ENCODE results near the gene ZNF98. TPM values are rescaled to one million over a fixed set of nuclear protein-coding genes. Genes with fewer than 3 reads are reported as not detected.

Gene ZNF98
- total RNA-seq (1 to 10 TPM in 2 of 7 donors, under 1 TPM in 3, not detected in 2; 0.33 to 1.4 (median 0.51) TPM), polyA plus RNA-seq (under 1 TPM in 1 of 3 donors, not detected in 2; 0.06 TPM)
- long read RNA-seq, donor 1 = 0 reads
- long read RNA-seq, donor 2 = 0 reads

DNA sequence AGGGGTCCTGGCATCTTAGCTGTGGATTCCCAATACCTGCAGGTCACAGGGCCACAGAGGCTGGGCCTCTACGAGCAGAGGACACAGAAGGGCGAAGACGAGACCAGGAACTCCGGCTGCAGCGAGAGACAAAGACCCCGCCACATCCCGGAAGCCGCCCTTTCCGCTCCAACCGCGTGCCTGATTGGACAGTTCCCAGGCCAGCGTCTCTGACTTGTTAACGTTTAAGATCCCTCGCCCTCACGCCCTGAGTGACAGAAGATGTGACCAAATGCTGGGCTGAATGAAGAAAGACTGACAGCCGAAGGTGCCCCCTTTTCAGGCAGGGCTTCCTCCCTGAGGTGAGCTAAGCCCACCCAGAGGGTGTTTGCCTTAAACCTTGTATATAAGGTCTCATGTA, at the start of gene ZNF98:
Gene ZNF98 (minus strand): TSS at position 136 of the 400 bp plus-strand sequence. CDS start 122 bp downstream, at position 14.
- intact Hi-C loops (cut with DNase I; ENCODE audit: low total_unique reads) = no loop called here
- TF ChIP-seq, protein P1, sequence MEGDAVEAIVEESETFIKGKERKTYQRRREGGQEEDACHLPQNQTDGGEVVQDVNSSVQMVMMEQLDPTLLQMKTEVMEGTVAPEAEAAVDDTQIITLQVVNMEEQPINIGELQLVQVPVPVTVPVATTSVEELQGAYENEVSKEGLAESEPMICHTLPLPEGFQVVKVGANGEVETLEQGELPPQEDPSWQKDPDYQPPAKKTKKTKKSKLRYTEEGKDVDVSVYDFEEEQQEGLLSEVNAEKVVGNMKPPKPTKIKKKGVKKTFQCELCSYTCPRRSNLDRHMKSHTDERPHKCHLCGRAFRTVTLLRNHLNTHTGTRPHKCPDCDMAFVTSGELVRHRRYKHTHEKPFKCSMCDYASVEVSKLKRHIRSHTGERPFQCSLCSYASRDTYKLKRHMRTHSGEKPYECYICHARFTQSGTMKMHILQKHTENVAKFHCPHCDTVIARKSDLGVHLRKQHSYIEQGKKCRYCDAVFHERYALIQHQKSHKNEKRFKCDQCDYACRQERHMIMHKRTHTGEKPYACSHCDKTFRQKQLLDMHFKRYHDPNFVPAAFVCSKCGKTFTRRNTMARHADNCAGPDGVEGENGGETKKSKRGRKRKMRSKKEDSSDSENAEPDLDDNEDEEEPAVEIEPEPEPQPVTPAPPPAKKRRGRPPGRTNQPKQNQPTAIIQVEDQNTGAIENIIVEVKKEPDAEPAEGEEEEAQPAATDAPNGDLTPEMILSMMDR (IDR thresholded peaks at IDR 0.05 in 8 of 11, conservative IDR thresholded peaks at IDR 0.05 in 3 of 11) = no peak
- no peak for TF ChIP-seq POLR2A (IDR thresholded peaks at IDR 0.05)
- no peak for TF ChIP-seq POLR2AphosphoS5 (IDR thresholded peaks at IDR 0.05)
- H3K4me3 ChIP-seq = peak within 1 kb of the TSS in 5 of 8 donors; percentile 7 to 60 (median 10)
- no peak within 1 kb of the TSS for H3K27ac ChIP-seq
- no peaks in the 10 kb centered on the region for H3K36me3 ChIP-seq
- peaks cover 0 to 100% (median 86%) of the 10 kb centered on the region in 8 donors for H3K9me3 ChIP-seq
- 5 to 21% (median 8%) methylated on average over 16 of the region's 16 CpGs for WGBS, 5 donors
- H3K4me1 ChIP-seq = no peaks in the 10 kb centered on the region
- H3K27me3 ChIP-seq (replicated peaks in 1 of 7) = peaks cover 0 to 9% (median 0%) of the 10 kb centered on the region in 7 donors
- no peak for DNase-seq

DNA sequence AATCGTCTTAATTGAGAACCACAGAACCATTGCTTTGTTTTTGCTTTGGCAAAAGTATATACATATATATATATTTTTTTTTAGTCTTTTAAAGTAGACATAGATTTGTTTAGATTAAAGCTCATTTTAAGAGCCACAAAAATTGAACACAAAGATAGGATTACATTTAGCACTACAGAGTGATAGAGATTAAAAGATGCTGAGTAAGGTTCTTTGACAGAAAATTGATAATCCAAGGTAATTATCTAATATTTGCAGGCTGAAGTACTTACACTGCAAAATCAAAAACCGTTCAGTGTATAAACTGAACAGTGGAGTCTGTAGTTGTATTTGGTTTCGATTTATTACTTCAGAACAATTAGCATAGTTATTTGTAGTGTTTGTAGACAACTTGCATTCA, 24.5 kb upstream of the ZNF98 start:
- no peak for DNase-seq
- no peaks in the 10 kb centered on the region for H3K36me3 ChIP-seq
- no peak overlapping the region for H3K27ac ChIP-seq
- TF ChIP-seq POLR2A (IDR thresholded peaks at IDR 0.05) = no peak
- TF ChIP-seq, protein P1 (IDR thresholded peaks at IDR 0.05 in 8 of 11, conservative IDR thresholded peaks at IDR 0.05 in 3 of 11) = no peak
- no peak for TF ChIP-seq POLR2AphosphoS5 (IDR thresholded peaks at IDR 0.05)
- no peak overlapping the region for H3K4me3 ChIP-seq
- peaks cover 0 to 100% (median 99%) of the 10 kb centered on the region in 8 donors for H3K9me3 ChIP-seq
- H3K4me1 ChIP-seq = no peaks in the 10 kb centered on the region
- WGBS, 5 donors = 68 to 79% (median 72%) methylated on average over 3 of the region's 3 CpGs
- no peaks in the 10 kb centered on the region for H3K27me3 ChIP-seq (replicated peaks in 1 of 7)
- intact Hi-C loops (cut with DNase I; ENCODE audit: low total_unique reads) = no loop called here

DNA sequence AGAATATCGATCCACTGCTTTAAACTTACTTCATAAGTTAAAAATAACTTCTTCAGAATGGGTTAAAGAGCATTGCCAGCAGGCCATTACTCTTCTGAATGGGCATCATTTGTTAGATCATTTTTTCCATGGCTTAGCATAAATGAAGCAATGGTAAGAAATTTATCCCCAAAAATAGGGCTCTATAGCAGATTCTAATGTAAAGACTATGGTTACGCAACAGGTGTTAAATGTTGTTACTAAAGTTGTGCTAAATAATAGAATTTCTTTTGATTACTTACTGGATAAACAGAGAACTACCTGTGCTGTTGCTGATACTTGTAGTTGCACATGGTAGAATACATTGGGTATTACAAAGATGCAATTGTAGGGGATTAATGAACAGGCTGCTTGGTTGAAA, 15.9 kb upstream of the ZNF98 start:
- no peaks in the 10 kb centered on the region for H3K36me3 ChIP-seq
- DNase-seq = no peak
- H3K9me3 ChIP-seq = peaks cover 0 to 100% (median 99%) of the 10 kb centered on the region in 8 donors
- intact Hi-C loops (cut with DNase I; ENCODE audit: low total_unique reads) = no loop called here
- no peak overlapping the region for H3K4me3 ChIP-seq
- no peaks in the 10 kb centered on the region for H3K4me1 ChIP-seq
- TF ChIP-seq, protein P1 (IDR thresholded peaks at IDR 0.05 in 8 of 11, conservative IDR thresholded peaks at IDR 0.05 in 3 of 11) = no peak
- H3K27me3 ChIP-seq (replicated peaks in 1 of 7) = no peaks in the 10 kb centered on the region
- H3K27ac ChIP-seq = no peak overlapping the region
- WGBS, 5 donors = 64 to 95% (median 90%) methylated on average over 2 of the region's 2 CpGs

DNA sequence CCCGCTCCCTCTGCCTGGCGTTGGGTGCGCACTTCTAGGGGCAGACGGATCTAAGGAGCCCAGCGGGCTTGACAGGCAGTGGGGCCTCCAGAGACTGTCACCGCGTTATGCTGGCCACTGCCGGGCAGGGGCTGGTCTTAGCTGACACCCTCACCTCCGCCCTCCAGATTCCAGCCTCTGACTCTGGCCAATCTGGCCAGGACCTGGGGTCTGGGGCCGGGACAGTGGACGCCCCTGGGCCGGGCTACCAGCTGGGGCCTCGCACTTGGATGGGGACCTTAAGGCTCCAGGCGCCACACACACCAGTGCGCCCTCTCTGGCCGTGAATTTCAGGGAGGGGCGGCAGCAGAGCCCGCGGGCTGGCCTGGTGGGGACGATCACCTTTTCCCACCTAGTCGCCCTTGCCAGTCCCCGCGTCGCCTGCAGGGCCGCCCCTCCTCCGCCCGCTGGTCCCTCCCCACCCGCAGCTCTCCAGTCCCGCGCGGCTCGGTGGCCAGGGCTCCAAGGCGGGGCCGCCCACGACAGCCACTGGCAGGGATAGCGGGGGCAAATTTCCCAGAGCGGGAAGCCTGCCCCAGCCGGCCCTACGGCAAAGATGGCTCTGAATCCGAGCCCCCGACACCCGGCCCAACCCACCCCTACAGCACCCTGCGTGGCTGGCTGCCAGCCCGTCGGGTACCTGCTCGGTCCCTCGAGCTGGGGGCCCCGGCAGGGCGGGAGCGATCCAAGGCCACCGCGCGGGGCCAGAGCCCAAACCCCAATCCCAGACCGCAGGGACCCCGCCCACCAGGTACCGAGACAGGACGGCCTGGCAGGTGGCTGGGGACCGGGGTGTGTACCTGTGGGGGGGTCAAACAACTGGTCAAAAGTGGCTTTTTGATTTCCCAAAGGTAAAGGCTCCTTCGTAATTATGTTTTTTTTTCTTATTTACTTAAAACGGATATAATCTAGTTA, 6.1 kb upstream of the ZNF98 start:
- no peak overlapping the region for H3K27ac ChIP-seq
- peak overlapping the region in 1 of 8 donors; percentile 40 for H3K4me3 ChIP-seq
- no peak for DNase-seq
- H3K27me3 ChIP-seq (replicated peaks in 1 of 7) = peaks cover 0 to 26% (median 11%) of the 10 kb centered on the region in 7 donors
- WGBS, 5 donors = 10 to 25% (median 13%) methylated on average over 21 to 60 of the region's 60 CpGs
- peaks cover 0 to 100% (median 81%) of the 10 kb centered on the region in 8 donors for H3K9me3 ChIP-seq
- intact Hi-C loops (cut with DNase I; ENCODE audit: low total_unique reads) = no loop called here
- TF ChIP-seq POLR2AphosphoS5 (IDR thresholded peaks at IDR 0.05) = no peak
- H3K4me1 ChIP-seq = no peaks in the 10 kb centered on the region
- H3K36me3 ChIP-seq = no peaks in the 10 kb centered on the region
